ENCODE measurements around the gene SLC2A10. TPM values are rescaled to one million over a fixed set of nuclear protein-coding genes. Genes with fewer than 3 reads are reported as not detected.

The SLC2A10 gene
- total RNA-seq, 4 donors from 2014 or later, result 8.2 to 33.5 (median 15.2) TPM

- in situ Hi-C loops (cut with MboI; ENCODE audit: low pct_ligation_motif_present in 1 of 4, low pct_unique_long_range_greater_than_20kb in 1 of 4, low sequenced_read_pairs in 3 of 4) (no loop called here), intact Hi-C loops (cut with DNase I; ENCODE audit: low total_unique reads) (no loop called here)
- Histone ChIP-seq H3K27me3 (no peaks in the 10 kb centered on the region), H3K36me3 (no peaks in the 10 kb centered on the region), H3K4me1 (no peaks in the 10 kb centered on the region), H3K4me3 (no peak overlapping the region), H3K27ac (no peak overlapping the region), H3K9me3 (no peaks in the 10 kb centered on the region)
- no peak for DNase-seq
- WGBS, 2 donors (ENCODE audit: low coverage in 1 of 2), result 67 to 81% methylated on average over 1 of the region's 1 CpG
- TF ChIP-seq POLR2AphosphoS5 (IDR thresholded peaks at IDR 0.05) (no peak), EP300 (IDR thresholded peaks at IDR 0.05; ENCODE audit: low read depth) (no peak), POLR2A (IDR thresholded peaks at IDR 0.05) (no peak)
- TF ChIP-seq, protein P1, sequence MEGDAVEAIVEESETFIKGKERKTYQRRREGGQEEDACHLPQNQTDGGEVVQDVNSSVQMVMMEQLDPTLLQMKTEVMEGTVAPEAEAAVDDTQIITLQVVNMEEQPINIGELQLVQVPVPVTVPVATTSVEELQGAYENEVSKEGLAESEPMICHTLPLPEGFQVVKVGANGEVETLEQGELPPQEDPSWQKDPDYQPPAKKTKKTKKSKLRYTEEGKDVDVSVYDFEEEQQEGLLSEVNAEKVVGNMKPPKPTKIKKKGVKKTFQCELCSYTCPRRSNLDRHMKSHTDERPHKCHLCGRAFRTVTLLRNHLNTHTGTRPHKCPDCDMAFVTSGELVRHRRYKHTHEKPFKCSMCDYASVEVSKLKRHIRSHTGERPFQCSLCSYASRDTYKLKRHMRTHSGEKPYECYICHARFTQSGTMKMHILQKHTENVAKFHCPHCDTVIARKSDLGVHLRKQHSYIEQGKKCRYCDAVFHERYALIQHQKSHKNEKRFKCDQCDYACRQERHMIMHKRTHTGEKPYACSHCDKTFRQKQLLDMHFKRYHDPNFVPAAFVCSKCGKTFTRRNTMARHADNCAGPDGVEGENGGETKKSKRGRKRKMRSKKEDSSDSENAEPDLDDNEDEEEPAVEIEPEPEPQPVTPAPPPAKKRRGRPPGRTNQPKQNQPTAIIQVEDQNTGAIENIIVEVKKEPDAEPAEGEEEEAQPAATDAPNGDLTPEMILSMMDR (IDR thresholded peaks at IDR 0.05), result no peak
These were observed 66.4 kb downstream of the SLC2A10 start for GRCh38 chr20:46775806-46776205.

DNA sequence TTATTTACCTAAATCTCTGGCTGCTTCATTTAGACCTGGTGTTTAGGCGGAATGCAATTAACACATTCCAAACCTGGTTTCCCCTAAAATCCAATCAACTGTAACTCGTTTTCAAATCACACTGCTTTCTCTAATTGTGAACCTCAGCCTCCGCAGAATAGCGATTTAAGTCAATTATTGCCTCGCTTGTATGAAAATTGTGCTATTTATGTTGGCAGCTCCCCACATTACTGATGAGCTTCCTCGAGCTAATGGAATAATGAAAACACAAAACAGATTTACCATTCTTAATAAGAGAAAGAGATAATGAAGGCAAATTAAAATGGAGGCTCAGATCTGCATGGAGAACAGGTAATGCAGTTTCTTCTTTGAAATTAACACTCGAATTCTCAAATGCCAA lies 67.9 kb downstream of the SLC2A10 start:
- no peak for TF ChIP-seq EP300 (IDR thresholded peaks at IDR 0.05; ENCODE audit: low read depth)
- DNase-seq, result no peak
- 77 to 84% methylated on average over 6 to 7 of the region's 7 CpGs for WGBS, 2 donors (ENCODE audit: low coverage in 1 of 2)
- intact Hi-C loops (cut with DNase I; ENCODE audit: low total_unique reads), result no loop called here
- H3K27ac ChIP-seq, result no peak overlapping the region
- no peaks in the 10 kb centered on the region for H3K4me1 ChIP-seq
- no peak overlapping the region for H3K4me3 ChIP-seq
- no peaks in the 10 kb centered on the region for H3K27me3 ChIP-seq
- in situ Hi-C loops (cut with MboI; ENCODE audit: low pct_ligation_motif_present in 1 of 4, low pct_unique_long_range_greater_than_20kb in 1 of 4, low sequenced_read_pairs in 3 of 4), result no loop called here
- H3K9me3 ChIP-seq, result no peaks in the 10 kb centered on the region
- H3K36me3 ChIP-seq, result no peaks in the 10 kb centered on the region

GRCh38 chr20:46779831-46780230 lies 70.4 kb downstream of the SLC2A10 start:
- in situ Hi-C loops (cut with MboI; ENCODE audit: low pct_ligation_motif_present in 1 of 4, low pct_unique_long_range_greater_than_20kb in 1 of 4, low sequenced_read_pairs in 3 of 4), result no loop called here
- no peak overlapping the region for H3K4me3 ChIP-seq

DNA sequence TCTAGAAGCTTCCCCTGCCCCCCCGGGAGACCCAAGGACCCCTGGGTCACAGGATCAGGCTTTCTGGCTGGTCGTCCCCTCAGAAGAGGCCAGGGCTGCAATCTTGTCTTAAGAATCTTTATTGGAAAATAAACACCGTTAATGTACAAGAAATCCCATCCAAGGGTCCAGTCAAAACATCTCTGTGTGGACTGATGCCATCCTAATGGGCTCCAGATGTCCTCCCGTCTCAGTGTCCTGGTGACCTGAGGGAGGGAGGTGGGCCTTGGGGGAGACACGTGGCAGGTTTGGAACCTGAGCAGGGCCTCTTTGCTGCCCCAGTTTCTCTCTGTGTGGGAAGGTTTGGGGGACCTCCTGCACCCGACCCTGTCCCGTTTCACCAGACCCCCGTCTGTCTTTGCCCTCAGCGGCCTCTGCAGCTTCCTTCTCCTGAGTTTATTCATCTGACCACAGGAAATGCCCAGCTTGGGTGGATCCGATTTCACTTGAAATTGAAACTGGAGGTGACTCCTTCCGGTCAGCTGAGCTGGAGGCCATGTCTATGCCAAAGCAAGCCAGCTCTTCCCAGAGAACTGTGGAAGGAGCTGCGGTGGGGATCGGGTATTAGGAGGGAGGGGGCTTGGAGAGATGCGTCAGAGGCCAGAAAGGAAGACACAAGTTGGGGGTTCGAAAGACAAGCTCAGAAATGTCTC lies 75.1 kb downstream of the SLC2A10 start:
- Histone ChIP-seq H3K9me3 (no peaks in the 10 kb centered on the region), H3K27ac (no peak overlapping the region), H3K27me3 (no peaks in the 10 kb centered on the region), H3K36me3 (no peaks in the 10 kb centered on the region), H3K4me3 (no peak overlapping the region), H3K4me1 (no peaks in the 10 kb centered on the region)
- DNase-seq, result no peak
- intact Hi-C loops (cut with DNase I; ENCODE audit: low total_unique reads) (no loop called here), in situ Hi-C loops (cut with MboI; ENCODE audit: low pct_ligation_motif_present in 1 of 4, low pct_unique_long_range_greater_than_20kb in 1 of 4, low sequenced_read_pairs in 3 of 4) (no loop called here)
- TF ChIP-seq POLR2AphosphoS5 (IDR thresholded peaks at IDR 0.05) (no peak), POLR2A (IDR thresholded peaks at IDR 0.05) (no peak), EP300 (IDR thresholded peaks at IDR 0.05; ENCODE audit: low read depth) (no peak)
- TF ChIP-seq, protein P1 (IDR thresholded peaks at IDR 0.05), result no peak
- WGBS, 2 donors (ENCODE audit: low coverage in 1 of 2), result 73% methylated on average over 3 to 15 of the region's 15 CpGs

More at GRCh38 chr20:46779831-46780230, 70.4 kb downstream of the SLC2A10 start:
- 71 to 89% methylated on average over 3 to 4 of the region's 4 CpGs for WGBS, 2 donors (ENCODE audit: low coverage in 1 of 2)
- H3K27me3 ChIP-seq, result no peaks in the 10 kb centered on the region
- intact Hi-C loops (cut with DNase I; ENCODE audit: low total_unique reads), result no loop called here
- TF ChIP-seq EP300 (IDR thresholded peaks at IDR 0.05; ENCODE audit: low read depth) (no peak), POLR2AphosphoS5 (IDR thresholded peaks at IDR 0.05) (no peak), POLR2A (IDR thresholded peaks at IDR 0.05) (no peak)
- TF ChIP-seq, protein P1 (IDR thresholded peaks at IDR 0.05), result no peak
- H3K36me3 ChIP-seq, result no peaks in the 10 kb centered on the region
- no peak for DNase-seq
- H3K9me3 ChIP-seq, result no peaks in the 10 kb centered on the region
- no peaks in the 10 kb centered on the region for H3K4me1 ChIP-seq
- no peak overlapping the region for H3K27ac ChIP-seq

Other genes with a start within 250 kb of the SLC2A10 start
- 1 to 10 TPM; 1.9 to 7.1 (median 4.7) TPM for gene ZNF334, start 196.1 kb upstream of the SLC2A10 start, total RNA-seq
- not detected for gene OCSTAMP, start 159.0 kb upstream of the SLC2A10 start, total RNA-seq
- gene SLC13A3, start 58.2 kb upstream of the SLC2A10 start, total RNA-seq, result under 1 TPM in 2 of 4 donors, not detected in 2; 0.14 to 0.48 TPM
- gene TP53RK, start 20.2 kb upstream of the SLC2A10 start, total RNA-seq, result 10 to 100 TPM; 12.4 to 26.7 (median 18.3) TPM
- 10 to 100 TPM in 2 of 4 donors, 1 to 10 TPM in 2; 4.5 to 17.5 (median 10.9) TPM for gene EYA2, start 185.2 kb downstream of the SLC2A10 start, total RNA-seq